Esophagus muscularis mucosa (tissue), 3 donors: ENCODE data around the gene SLC30A7.

Experiments used
- POLR2A ChIP-seq: fragments of 450-650 bp; IDR thresholded peaks from one replicate; pipeline ENCODE4 v1.6.1; 2017; ENCODE audit warnings: antibody characterized with exemption, moderate library complexity, mild to moderate bottlenecking, low read depth
- TF ChIP-seq, protein P1 (sequence below), 3 experiments: fragments of 200-600 bp in 2 of 3; fragments of 450-650 bp in 1 of 3; sonication (generic) in 2 of 3; IDR thresholded peaks; one replicate each; pipeline ENCODE4 v1.5.1; 2017 to 2019; ENCODE audit warnings: antibody characterized with exemption in 3 of 3, mild to moderate bottlenecking in 2 of 3, moderate library complexity in 1 of 3

- TF ChIP-seq, protein P1, sequence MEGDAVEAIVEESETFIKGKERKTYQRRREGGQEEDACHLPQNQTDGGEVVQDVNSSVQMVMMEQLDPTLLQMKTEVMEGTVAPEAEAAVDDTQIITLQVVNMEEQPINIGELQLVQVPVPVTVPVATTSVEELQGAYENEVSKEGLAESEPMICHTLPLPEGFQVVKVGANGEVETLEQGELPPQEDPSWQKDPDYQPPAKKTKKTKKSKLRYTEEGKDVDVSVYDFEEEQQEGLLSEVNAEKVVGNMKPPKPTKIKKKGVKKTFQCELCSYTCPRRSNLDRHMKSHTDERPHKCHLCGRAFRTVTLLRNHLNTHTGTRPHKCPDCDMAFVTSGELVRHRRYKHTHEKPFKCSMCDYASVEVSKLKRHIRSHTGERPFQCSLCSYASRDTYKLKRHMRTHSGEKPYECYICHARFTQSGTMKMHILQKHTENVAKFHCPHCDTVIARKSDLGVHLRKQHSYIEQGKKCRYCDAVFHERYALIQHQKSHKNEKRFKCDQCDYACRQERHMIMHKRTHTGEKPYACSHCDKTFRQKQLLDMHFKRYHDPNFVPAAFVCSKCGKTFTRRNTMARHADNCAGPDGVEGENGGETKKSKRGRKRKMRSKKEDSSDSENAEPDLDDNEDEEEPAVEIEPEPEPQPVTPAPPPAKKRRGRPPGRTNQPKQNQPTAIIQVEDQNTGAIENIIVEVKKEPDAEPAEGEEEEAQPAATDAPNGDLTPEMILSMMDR (IDR thresholded peaks at IDR 0.05) = no peak
- no peak for TF ChIP-seq POLR2A
These were observed 121.6 kb downstream of the SLC30A7 start for GRCh38 chr1:101017448-101017847.
